Measurements from ENCODE around the gene ANK2.

Gene ANK2

GRCh38 chr4:113407409-113407808 is 358.0 kb downstream of the ANK2 start:
- DNase-seq: peak; percentile 40

GRCh38 chr4:113409181-113409580 is 359.7 kb downstream of the ANK2 start:
- no peak for DNase-seq

GRCh38 chr4:113410686-113411085 is 361.2 kb downstream of the ANK2 start:
- no peak for DNase-seq

- peak; percentile 38 for DNase-seq
Observed at GRCh38 chr4:113411496-113411938, 362.1 kb downstream of the ANK2 start.

- no peak for DNase-seq
Observed at GRCh38 chr4:113419631-113420030, 370.2 kb downstream of the ANK2 start.

GRCh38 chr4:113420938-113421337 is 371.5 kb downstream of the ANK2 start:
- DNase-seq: no peak

GRCh38 chr4:113423631-113424030 is 374.2 kb downstream of the ANK2 start:
- DNase-seq: no peak

- DNase-seq: no peak
Observed at GRCh38 chr4:113433116-113433515, 383.7 kb downstream of the ANK2 start.
